CD14-positive monocyte (primary cell): ENCODE data around the gene ALDH16A1. TPM values are rescaled to one million over a fixed set of nuclear protein-coding genes. Genes with fewer than 3 reads are reported as not detected.
A peak's percentile ranks its signal among the peaks of the same experiment; 100 is the strongest.

Source experiments
- DNase-seq, 3 donors: peaks; one replicate each; pipeline ENCODE4 v3.0.0-alpha.2; 2011 to 2022
- H2AFZ ChIP-seq: 2 replicates; pipeline ENCODE4 v1.6.0; 2012; ENCODE audit warnings: mild to moderate bottlenecking, low read depth, low read length, inconsistent platforms; ENCODE audit not compliant: insufficient read depth, poor library complexity, severe bottlenecking
- H3K27ac ChIP-seq, 2 donors: 1 replicate in 1 of 2; 2 replicates in 1 of 2; pipeline ENCODE4 v1.5.1; 2012 to 2013; ENCODE audit warnings: low read length in 2 of 2, control low read depth in 1 of 2, inconsistent platforms in 1 of 2, low read depth in 1 of 2, mild to moderate bottlenecking in 1 of 2
- H3K27me3 ChIP-seq, 2 donors: one replicate each; pipeline versions ENCODE4 v1.6.0 to v1.6.1; 2011 to 2013; ENCODE audit warnings: low read length in 2 of 2; ENCODE audit not compliant: control insufficient read depth in 2 of 2, insufficient read depth in 2 of 2
- H3K36me3 ChIP-seq, 2 donors: replicated peaks in 1 of 2; 1 replicate in 1 of 2; 2 replicates in 1 of 2; pipeline versions ENCODE4 v1.5.1 to v1.6.1; 2012 to 2013; ENCODE audit warnings: low read length in 2 of 2, control low read depth in 1 of 2, inconsistent platforms in 1 of 2, mild to moderate bottlenecking in 1 of 2; ENCODE audit not compliant: insufficient read depth in 2 of 2, control insufficient read depth in 1 of 2
- H3K4me1 ChIP-seq, 2 donors: 1 replicate in 1 of 2; 2 replicates in 1 of 2; pipeline versions ENCODE4 v1.5.1 to v1.6.1; 2012 to 2013; ENCODE audit warnings: low read length in 2 of 2, control low read depth in 1 of 2, inconsistent platforms in 1 of 2, mild to moderate bottlenecking in 1 of 2, moderate library complexity in 1 of 2; ENCODE audit not compliant: insufficient read depth in 2 of 2, control insufficient read depth in 1 of 2
- H3K4me2 ChIP-seq: replicated peaks from 2 replicates; pipeline ENCODE3; 2012; ENCODE audit warnings: low read length, moderate library complexity, mild to moderate bottlenecking; ENCODE audit not compliant: poor library complexity, severe bottlenecking; ENCODE audit errors: extremely low read depth
- H3K4me3 ChIP-seq, 3 experiments: fragments of 200-600 bp in 1 of 3; sonication (generic) in 1 of 3; replicated peaks in 1 of 3; 1 replicate in 2 of 3; 2 replicates in 1 of 3; pipeline ENCODE4 v1.5.1; 2011 to 2013; ENCODE audit warnings: low read length in 3 of 3, mild to moderate bottlenecking in 3 of 3, control low read depth in 2 of 3, low read depth in 2 of 3, inconsistent platforms in 1 of 3, moderate library complexity in 1 of 3
- H3K79me2 ChIP-seq: 2 replicates; pipeline ENCODE4 v1.6.0; 2012; ENCODE audit warnings: mild to moderate bottlenecking, control low read depth, inconsistent platforms, low read length, moderate library complexity; ENCODE audit not compliant: insufficient read depth
- H3K9ac ChIP-seq: 2 replicates; pipeline ENCODE4 v1.6.0; 2017; ENCODE audit warnings: low read length, mild to moderate bottlenecking; ENCODE audit not compliant: insufficient read depth, poor library complexity, severe bottlenecking
- H3K9me3 ChIP-seq, 2 donors: replicated peaks in 1 of 2; 1 replicate in 1 of 2; 2 replicates in 1 of 2; pipeline versions ENCODE4 v1.5.1 to v1.6.1; 2012 to 2013; ENCODE audit warnings: low read length in 2 of 2, control low read depth in 1 of 2; ENCODE audit not compliant: control insufficient read depth in 1 of 2, insufficient read depth in 1 of 2
- H4K20me1 ChIP-seq: 2 replicates; pipeline ENCODE4 v1.6.0; 2012; ENCODE audit warnings: mild to moderate bottlenecking, low read length, control low read depth, moderate library complexity; ENCODE audit not compliant: insufficient read depth
- H3K27ac Mint-ChIP-seq, 7 donors: one replicate each; pipeline ENCODE4 v1.8.0; 2020; ENCODE audit warnings: mild to moderate bottlenecking in 7 of 7, mixed read lengths in 7 of 7, moderate library complexity in 6 of 7, inconsistent platforms in 2 of 7
- H3K27me3 Mint-ChIP-seq, 3 donors: one replicate each; pipeline ENCODE4 v1.8.0; 2021 to 2022; ENCODE audit warnings: low read depth in 3 of 3, mild to moderate bottlenecking in 3 of 3, mixed read lengths in 3 of 3, moderate library complexity in 3 of 3, inconsistent platforms in 1 of 3
- H3K36me3 Mint-ChIP-seq, 2 donors: one replicate each; pipeline ENCODE4 v1.8.0; 2020; ENCODE audit warnings: mixed read lengths in 2 of 2, inconsistent platforms in 1 of 2, mild to moderate bottlenecking in 1 of 2
- H3K4me1 Mint-ChIP-seq: one replicate; pipeline ENCODE4 v1.8.0; 2020; ENCODE audit warnings: mild to moderate bottlenecking, mixed read lengths
- H3K4me3 Mint-ChIP-seq, 2 donors: one replicate each; pipeline ENCODE4 v1.8.0; 2020; ENCODE audit warnings: mild to moderate bottlenecking in 2 of 2, mixed read lengths in 2 of 2, moderate library complexity in 1 of 2
- H3K9me3 Mint-ChIP-seq, 7 donors: one replicate each; pipeline ENCODE4 v1.8.0; 2020 to 2022; ENCODE audit warnings: mixed read lengths in 7 of 7, mild to moderate bottlenecking in 6 of 7, moderate library complexity in 6 of 7, inconsistent platforms in 2 of 7
- CTCF ChIP-seq: fragments of 200-600 bp; IDR thresholded peaks from one replicate; pipeline ENCODE4 v1.8.0; 2022; ENCODE audit warnings: antibody characterized with exemption, mild to moderate bottlenecking
- WGBS: methylation state at CpG from one replicate; pipeline ENCODE4 v1.1.5; 2013; ENCODE audit warnings: missing lambda C conversion rate; ENCODE audit not compliant: insufficient coverage; 5-methylcytosine and 5-hydroxymethylcytosine counted together
- intact Hi-C, 2 donors: fragments of 100-400 bp; cut with micrococcal nuclease; formaldehyde crosslinking; loops; one replicate each; pipeline versions ENCODE4 v1.15.0 to v1.15.1; 2023
- polyA plus RNA-seq, 3 donors: library from polyadenylated mRNA; depleted of rRNA in 1 of 3; unstranded in 2 of 3; stranded (reverse) in 1 of 3; fragments of 300-500 nt in 2 of 3; fragments of >200 nt in 1 of 3; fragmentation: Illumina TruSeq in 2 of 3; gene quantifications; 1 replicate in 2 of 3; 2 replicates in 1 of 3; pipeline ENCODE4 v1.2.3, GENCODE V29; 2012 to 2021

ALDH16A1 gene
- polyA plus RNA-seq, 3 donors, result 30.8 to 39.5 (median 31.2) TPM

DNA sequence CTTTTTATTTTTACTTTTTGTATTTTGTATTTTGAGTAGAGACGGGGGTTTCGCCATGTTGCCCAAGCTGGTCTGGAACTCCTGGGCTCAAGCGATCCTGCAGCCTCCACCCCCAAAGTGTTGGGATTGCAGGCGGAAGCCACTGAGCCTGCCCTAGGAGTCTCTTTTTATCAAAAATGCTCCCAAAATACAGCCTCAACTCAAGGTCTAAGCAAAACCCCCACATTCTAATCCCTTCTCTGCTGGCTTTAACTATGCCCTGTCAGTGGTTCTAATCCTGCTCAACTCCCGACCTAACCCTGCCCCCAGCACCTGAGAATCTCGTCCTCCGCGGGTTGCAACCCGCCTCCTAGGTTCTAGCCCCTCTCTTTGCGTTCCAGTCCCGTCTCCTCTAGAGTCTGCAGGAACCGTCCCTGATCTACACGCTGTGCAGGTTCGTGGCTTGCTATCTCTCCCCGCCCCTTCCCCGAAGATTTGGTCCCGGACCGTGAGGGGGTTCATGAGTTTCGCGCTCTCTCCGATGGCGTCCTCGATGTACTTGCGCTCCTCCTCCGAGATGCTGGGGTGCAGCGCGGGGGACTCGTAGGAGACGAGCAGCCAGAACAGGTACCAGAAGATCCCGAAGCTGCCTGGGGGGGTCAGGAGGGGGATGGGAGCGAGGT, 19.7 kb upstream of the ALDH16A1 start:
- Histone ChIP-seq H3K27me3 (peaks cover 61 to 100% of the 10 kb centered on the region in 2 donors), H3K4me1 (peaks cover 5 to 7% of the 10 kb centered on the region in 2 donors), H3K36me3 (no peaks in the 10 kb centered on the region), H3K4me2 (no peak overlapping the region), H3K27ac (no peak overlapping the region), H3K79me2 (no peaks in the 10 kb centered on the region), H4K20me1 (no peaks in the 10 kb centered on the region), H3K9ac (no peak overlapping the region), H3K4me3 (no peak overlapping the region), H2AFZ (no peak overlapping the region), H3K9me3 (peaks cover 9 to 42% of the 10 kb centered on the region in 2 donors)
- H3K36me3 Mint-ChIP-seq, result peaks cover 3 to 11% of the 10 kb centered on the region in 2 donors
- peaks cover 23% of the 10 kb centered on the region for H3K4me1 Mint-ChIP-seq
- intact Hi-C loops, result loop anchor here in 1 of 2 donors (10.0 kb wide), 1 partner anchor 169 kb away; no protein-coding TSS in a partner anchor
- H3K4me3 Mint-ChIP-seq, result peak overlapping the region in 1 of 2 donors; percentile 83
- no peak overlapping the region for H3K27ac Mint-ChIP-seq
- DNase-seq, result no peak
- peaks cover 99 to 100% (median 100%) of the 10 kb centered on the region in 3 donors for H3K27me3 Mint-ChIP-seq
- peaks cover 0 to 43% (median 25%) of the 10 kb centered on the region in 7 donors for H3K9me3 Mint-ChIP-seq
- no peak for TF ChIP-seq CTCF
- WGBS, result 14% methylated on average over 29 of the region's 31 CpGs

DNA sequence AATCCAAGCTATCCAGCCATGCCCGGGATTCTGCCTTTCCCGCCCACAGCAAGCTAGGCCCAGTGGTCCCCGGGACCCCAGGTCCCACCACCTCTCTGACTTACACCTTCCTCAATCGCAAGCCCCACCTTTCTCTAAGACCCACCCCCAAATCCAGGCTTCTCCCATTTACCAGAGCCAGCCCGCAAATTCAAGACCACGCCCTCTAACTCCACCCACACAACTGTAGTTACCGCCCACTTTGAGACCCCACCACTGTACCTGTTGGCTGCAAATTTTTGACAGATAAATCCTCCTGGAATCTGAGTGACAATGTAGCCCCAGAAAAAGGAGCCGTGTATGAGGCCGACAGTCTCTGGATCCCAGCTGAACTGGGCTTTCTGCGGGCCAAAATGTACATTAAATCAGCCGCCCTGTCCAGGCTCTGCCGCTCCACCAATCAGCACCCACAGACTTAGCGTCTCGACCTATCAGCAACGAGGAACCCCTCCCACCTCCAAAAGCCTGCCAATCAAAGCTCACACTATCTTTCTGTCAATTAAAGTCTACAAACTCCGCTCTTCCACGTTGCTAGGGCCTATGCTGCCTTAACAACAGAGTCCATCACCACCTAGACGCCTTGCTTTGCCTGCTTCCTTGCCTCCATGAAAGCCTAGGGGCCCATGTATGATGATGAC, 18.0 kb upstream of the ALDH16A1 start:
- Mint-ChIP-seq H3K4me1 (peaks cover 19% of the 10 kb centered on the region), H3K4me3 (peak overlapping the region in 1 of 2 donors; percentile 83)
- DNase-seq, result no peak

More for the DNA sequence above, 18.0 kb upstream of the ALDH16A1 start:
- no peaks in the 10 kb centered on the region for H3K36me3 ChIP-seq
- H3K9me3 ChIP-seq, result peaks cover 9 to 37% of the 10 kb centered on the region in 2 donors
- peaks cover 99 to 100% (median 100%) of the 10 kb centered on the region in 3 donors for H3K27me3 Mint-ChIP-seq
- no peak overlapping the region for H2AFZ ChIP-seq
- WGBS, result 93% methylated on average over 16 of the region's 18 CpGs
- no peak overlapping the region for H3K27ac Mint-ChIP-seq
- H3K4me2 ChIP-seq, result no peak overlapping the region
- H3K27me3 ChIP-seq, result peaks cover 67 to 100% of the 10 kb centered on the region in 2 donors
- H3K36me3 Mint-ChIP-seq, result peaks cover 6 to 11% of the 10 kb centered on the region in 2 donors
- peaks cover 5 to 6% of the 10 kb centered on the region in 2 donors for H3K4me1 ChIP-seq
- H4K20me1 ChIP-seq, result no peaks in the 10 kb centered on the region
- H3K27ac ChIP-seq, result no peak overlapping the region
- no peaks in the 10 kb centered on the region for H3K79me2 ChIP-seq
- no peak overlapping the region for H3K9ac ChIP-seq
- intact Hi-C loops, result loop anchor here in 1 of 2 donors (10.0 kb wide), 1 partner anchor 170 kb away; no protein-coding TSS in a partner anchor
- TF ChIP-seq CTCF, result no peak
- H3K9me3 Mint-ChIP-seq, result peaks cover 0 to 44% (median 25%) of the 10 kb centered on the region in 7 donors
- H3K4me3 ChIP-seq, result no peak overlapping the region
